HepG2 (cell line): ENCODE measurements around the gene ANKRD60. TPM values are rescaled to one million over a fixed set of nuclear protein-coding genes. Genes with fewer than 3 reads are reported as not detected.

Experiments
- BCL6 ChIP-seq: IDR thresholded peaks from 2 replicates; pipeline ENCODE4 v1.6.1; 2016; ENCODE audit warnings: missing genetic modification reagents, missing compliant biosample characterization
- E2F1 ChIP-seq: sonication (generic); formaldehyde crosslinking; IDR thresholded peaks from 2 replicates; pipeline ENCODE4 v1.5.0; 2020; ENCODE audit warnings: missing genetic modification reagents
- IKZF1 ChIP-seq: fragments of 450-650 bp; IDR thresholded peaks from 2 replicates; pipeline ENCODE4 v1.7.1; 2016
- IKZF4 ChIP-seq: sonication (generic); formaldehyde crosslinking; IDR thresholded peaks from 2 replicates; pipeline ENCODE4 v1.5.1; 2020; ENCODE audit warnings: borderline replicate concordance, mild to moderate bottlenecking, low read depth, missing genetic modification reagents; ENCODE audit errors: not compliant biosample characterization
- ISL2 ChIP-seq: sonication (generic); formaldehyde crosslinking; IDR thresholded peaks from 2 replicates; pipeline ENCODE4 v1.5.0; 2020; ENCODE audit warnings: missing genetic modification reagents
- MED1 ChIP-seq: sonication (generic); formaldehyde crosslinking; IDR thresholded peaks from 2 replicates; pipeline ENCODE4 v1.4.0; 2020; ENCODE audit warnings: missing genetic modification reagents
- NR2F2 ChIP-seq: IDR thresholded peaks from 2 replicates; pipeline ENCODE4 v1.6.1; 2012; ENCODE audit warnings: low read depth, inconsistent platforms, borderline replicate concordance
- RFXAP ChIP-seq: sonication (generic); formaldehyde crosslinking; IDR thresholded peaks from 2 replicates; pipeline ENCODE4 v1.4.0; 2020; ENCODE audit warnings: missing genetic modification reagents, borderline replicate concordance
- SSRP1 ChIP-seq: IDR thresholded peaks from 2 replicates; pipeline ENCODE4 v1.6.1; 2016; ENCODE audit warnings: control low read depth
- TAF15 ChIP-seq: fragments of 200-400 bp; formaldehyde crosslinking; IDR thresholded peaks from one replicate; pipeline ENCODE4 v1.6.1; 2018; ENCODE audit warnings: mild to moderate bottlenecking, low read depth, low read length; ENCODE audit not compliant: poor library complexity, severe bottlenecking
- ZBTB20 ChIP-seq: sonication (generic); formaldehyde crosslinking; IDR thresholded peaks from 2 replicates; pipeline ENCODE4 v1.8.1; 2023; ENCODE audit warnings: missing genetic modification reagents, low read depth, mild to moderate bottlenecking, borderline replicate concordance
- ZNF441 ChIP-seq: sonication (generic); formaldehyde crosslinking; IDR thresholded peaks from 2 replicates; pipeline ENCODE4 v1.7.0; 2021; ENCODE audit warnings: missing genetic modification reagents, borderline replicate concordance
- ZNF513 ChIP-seq: sonication (generic); formaldehyde crosslinking; conservative IDR thresholded peaks from 2 replicates; pipeline ENCODE4 v1.5.0; 2020; ENCODE audit warnings: missing genetic modification reagents
- ZNF557 ChIP-seq: sonication (generic); formaldehyde crosslinking; IDR thresholded peaks from 2 replicates; pipeline ENCODE4 v1.4.0; 2020; ENCODE audit warnings: missing genetic modification reagents
- ZNF567 ChIP-seq: sonication (generic); formaldehyde crosslinking; IDR thresholded peaks from 2 replicates; pipeline ENCODE4 v1.8.1; 2023; ENCODE audit warnings: mild to moderate bottlenecking, missing genetic modification reagents, borderline replicate concordance
- ZNF569 ChIP-seq: sonication (generic); formaldehyde crosslinking; IDR thresholded peaks from 2 replicates; pipeline ENCODE4 v1.5.0; 2020; ENCODE audit warnings: mild to moderate bottlenecking, missing genetic modification reagents, moderate library complexity, borderline replicate concordance
- ZNF704 ChIP-seq: sonication (generic); formaldehyde crosslinking; IDR thresholded peaks from 2 replicates; pipeline ENCODE4 v1.8.1; 2023; ENCODE audit warnings: mild to moderate bottlenecking, inconsistent platforms, moderate library complexity, missing genetic modification reagents, borderline replicate concordance
- polyA plus RNA-seq, 8 experiments: library from polyadenylated mRNA; depleted of rRNA in 3 of 8; stranded (reverse) in 7 of 8; unstranded in 1 of 8; fragments of >200 nt; fragmentation: Illumina TruSeq in 4 of 8; extraction: Trizol in 4 of 8; gene quantifications; 2 replicates each; pipeline versions ENCODE4 v1.2.1 to v1.2.3, GENCODE V29; 2011 to 2016; ENCODE audit warnings: low read depth in 4 of 8, missing spikeins in 1 of 8, mixed read lengths in 1 of 8; ENCODE audit not compliant: insufficient read depth in 1 of 8
- total RNA-seq, 5 experiments: library from RNA; depleted of rRNA; stranded (reverse); fragments of >200 nt; fragmentation: Illumina TruSeq; extraction: Trizol; gene quantifications; 2 replicates each; pipeline ENCODE4 v1.2.3, GENCODE V29; 2016; ENCODE audit warnings: low read depth in 1 of 5
- TF ChIP-seq, protein P1 (sequence below): sonication (generic); formaldehyde crosslinking; conservative IDR thresholded peaks from 2 replicates; pipeline ENCODE4 v1.8.0; 2022; ENCODE audit warnings: low read depth, missing genetic modification reagents
- TF ChIP-seq, protein P2 (sequence below): conservative IDR thresholded peaks from 2 replicates; pipeline ENCODE4 v1.6.1; 2018; ENCODE audit warnings: missing genetic modification reagents
- TF ChIP-seq, protein P3 (sequence below): sonication (generic); formaldehyde crosslinking; IDR thresholded peaks from 2 replicates; pipeline ENCODE4 v1.5.1; 2020; ENCODE audit warnings: missing genetic modification reagents, mild to moderate bottlenecking, borderline replicate concordance

ANKRD60 gene
- total and polyA plus RNA-seq, 2 of the 13 experiments (the other 11 are each of a cell fraction or from before 2014, with no cell fraction given): not detected

- TF ChIP-seq, protein P1, sequence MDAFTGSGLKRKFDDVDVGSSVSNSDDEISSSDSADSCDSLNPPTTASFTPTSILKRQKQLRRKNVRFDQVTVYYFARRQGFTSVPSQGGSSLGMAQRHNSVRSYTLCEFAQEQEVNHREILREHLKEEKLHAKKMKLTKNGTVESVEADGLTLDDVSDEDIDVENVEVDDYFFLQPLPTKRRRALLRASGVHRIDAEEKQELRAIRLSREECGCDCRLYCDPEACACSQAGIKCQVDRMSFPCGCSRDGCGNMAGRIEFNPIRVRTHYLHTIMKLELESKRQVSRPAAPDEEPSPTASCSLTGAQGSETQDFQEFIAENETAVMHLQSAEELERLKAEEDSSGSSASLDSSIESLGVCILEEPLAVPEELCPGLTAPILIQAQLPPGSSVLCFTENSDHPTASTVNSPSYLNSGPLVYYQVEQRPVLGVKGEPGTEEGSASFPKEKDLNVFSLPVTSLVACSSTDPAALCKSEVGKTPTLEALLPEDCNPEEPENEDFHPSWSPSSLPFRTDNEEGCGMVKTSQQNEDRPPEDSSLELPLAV: no peak
- peak; percentile 31; the same call in 1 of the 2 replicates for TF ChIP-seq E2F1
- no peak for TF ChIP-seq SSRP1 (CRISPR knock-in tag)
- no peak; the same call in 1 of the 2 replicates for TF ChIP-seq ZNF513 (CRISPR knock-in tag)
- TF ChIP-seq IKZF4 (CRISPR knock-in tag): no peak
- TF ChIP-seq NR2F2: no peak
- no peak for TF ChIP-seq ZNF441
- TF ChIP-seq ZNF557 (CRISPR knock-in tag): 0 out of 2 replicates have a peak, but pooled peaks have one; percentile 65
- no peak for TF ChIP-seq TAF15
- no peak for TF ChIP-seq ZNF569 (CRISPR knock-in tag)
- TF ChIP-seq, protein P2, sequence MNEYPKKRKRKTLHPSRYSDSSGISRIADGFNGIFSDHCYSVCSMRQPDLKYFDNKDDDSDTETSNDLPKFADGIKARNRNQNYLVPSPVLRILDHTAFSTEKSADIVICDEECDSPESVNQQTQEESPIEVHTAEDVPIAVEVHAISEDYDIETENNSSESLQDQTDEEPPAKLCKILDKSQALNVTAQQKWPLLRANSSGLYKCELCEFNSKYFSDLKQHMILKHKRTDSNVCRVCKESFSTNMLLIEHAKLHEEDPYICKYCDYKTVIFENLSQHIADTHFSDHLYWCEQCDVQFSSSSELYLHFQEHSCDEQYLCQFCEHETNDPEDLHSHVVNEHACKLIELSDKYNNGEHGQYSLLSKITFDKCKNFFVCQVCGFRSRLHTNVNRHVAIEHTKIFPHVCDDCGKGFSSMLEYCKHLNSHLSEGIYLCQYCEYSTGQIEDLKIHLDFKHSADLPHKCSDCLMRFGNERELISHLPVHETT: 0 out of 2 replicates have a peak, but pooled peaks have one; percentile 24
- TF ChIP-seq MED1 (CRISPR knock-in tag): peak; percentile 41
- TF ChIP-seq, protein P3, sequence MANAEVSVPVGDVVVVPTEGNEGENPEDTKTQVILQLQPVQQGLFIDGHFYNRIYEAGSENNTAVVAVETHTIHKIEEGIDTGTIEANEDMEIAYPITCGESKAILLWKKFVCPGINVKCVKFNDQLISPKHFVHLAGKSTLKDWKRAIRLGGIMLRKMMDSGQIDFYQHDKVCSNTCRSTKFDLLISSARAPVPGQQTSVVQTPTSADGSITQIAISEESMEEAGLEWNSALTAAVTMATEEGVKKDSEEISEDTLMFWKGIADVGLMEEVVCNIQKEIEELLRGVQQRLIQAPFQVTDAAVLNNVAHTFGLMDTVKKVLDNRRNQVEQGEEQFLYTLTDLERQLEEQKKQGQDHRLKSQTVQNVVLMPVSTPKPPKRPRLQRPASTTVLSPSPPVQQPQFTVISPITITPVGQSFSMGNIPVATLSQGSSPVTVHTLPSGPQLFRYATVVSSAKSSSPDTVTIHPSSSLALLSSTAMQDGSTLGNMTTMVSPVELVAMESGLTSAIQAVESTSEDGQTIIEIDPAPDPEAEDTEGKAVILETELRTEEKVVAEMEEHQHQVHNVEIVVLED (CRISPR knock-in tag): 0 out of 2 replicates have a peak, but pooled peaks have one; percentile 16
- TF ChIP-seq IKZF1: no peak
- no peak for TF ChIP-seq ZBTB20 (CRISPR knock-in tag)
- peak; percentile 16; the same call in 1 of the 2 replicates for TF ChIP-seq BCL6 (CRISPR knock-in tag)
- no peak for TF ChIP-seq ZNF704 (CRISPR knock-in tag)
- peak; percentile 55; the same call in 1 of the 2 replicates for TF ChIP-seq ISL2 (CRISPR knock-in tag)
- TF ChIP-seq RFXAP (CRISPR knock-in tag): peak; percentile 78; the same call in 1 of the 2 replicates
- no peak for TF ChIP-seq ZNF567 (CRISPR knock-in tag)
These were observed 8.3 kb upstream of the ANKRD60 start (continued) for GRCh38 chr20:58236612-58237317.
